CD1c-positive myeloid dendritic cell (primary cell): ENCODE results near the gene ZNF440.
"Not testable (repeated sequence)": the region's sequence is repeated elsewhere in the genome, so short reads cannot be mapped to it uniquely, and the experiment has no call there.

Experiments
- DNase-seq: peaks from one replicate; pipeline ENCODE4 v3.0.0-alpha.2; 2016; ENCODE audit errors: extremely low spot score

The ZNF440 gene

GRCh38 chr19:11828957-11829876 lies 15.1 kb downstream of the ZNF440 start:
- DNase-seq: not testable (repeated sequence)

- DNase-seq: no peak
These were observed 18.3 kb downstream of the ZNF440 start for GRCh38 chr19:11832253-11832912.

- no peak for DNase-seq
These were observed 19.5 kb downstream of the ZNF440 start for GRCh38 chr19:11833541-11833940.

GRCh38 chr19:11835626-11836066 lies 21.6 kb downstream of the ZNF440 start:
- DNase-seq: not testable (repeated sequence)

GRCh38 chr19:11843722-11844121 lies 29.6 kb downstream of the ZNF440 start:
- DNase-seq: no peak

GRCh38 chr19:11847615-11848014 lies 33.5 kb downstream of the ZNF440 start:
- not testable (repeated sequence) for DNase-seq

- DNase-seq: no peak
These were observed 34.1 kb downstream of the ZNF440 start for GRCh38 chr19:11848200-11848593.

GRCh38 chr19:11848594-11849469 lies 34.8 kb downstream of the ZNF440 start, which contains the start of gene ZNF439:
TSS of gene ZNF439 (plus strand) at chr19:11848726. CDS start at chr19:11848868, 142 bp downstream.
- DNase-seq: peak; percentile 84

- DNase-seq: not testable (repeated sequence)
These were observed 36.2 kb downstream of the ZNF440 start for GRCh38 chr19:11850289-11850688.

- DNase-seq: no peak
These were observed 39.3 kb downstream of the ZNF440 start for GRCh38 chr19:11853358-11853757.

GRCh38 chr19:11856596-11857250 lies 42.6 kb downstream of the ZNF440 start:
- DNase-seq: no peak

- no peak for DNase-seq
These were observed 46.6 kb downstream of the ZNF440 start for GRCh38 chr19:11860721-11861120.

GRCh38 chr19:11861301-11861700 lies 47.2 kb downstream of the ZNF440 start:
- DNase-seq: no peak

GRCh38 chr19:11867766-11868165 lies 53.7 kb downstream of the ZNF440 start:
- not testable (repeated sequence) for DNase-seq

- no peak for DNase-seq
These were observed 54.1 kb downstream of the ZNF440 start for GRCh38 chr19:11868188-11868587.

GRCh38 chr19:11872624-11873023 lies 58.6 kb downstream of the ZNF440 start:
- DNase-seq: no peak

GRCh38 chr19:11873762-11874161 lies 59.7 kb downstream of the ZNF440 start:
- no peak for DNase-seq

- peak; percentile 37 for DNase-seq
These were observed 65.7 kb downstream of the ZNF440 start for GRCh38 chr19:11879687-11880266.

- no peak for DNase-seq
These were observed 66.5 kb downstream of the ZNF440 start for GRCh38 chr19:11880598-11880997.

- DNase-seq: peak; percentile 76
These were observed 67.2 kb downstream of the ZNF440 start for GRCh38 chr19:11881151-11881800.
